HepG2 (cell line): ENCODE measurements around the gene DHH. TPM values are rescaled to one million over a fixed set of nuclear protein-coding genes. Genes with fewer than 3 reads are reported as not detected.

Experiments used
- CEBPB ChIP-seq: IDR thresholded peaks from 2 replicates; pipeline ENCODE4 v1.6.1; 2011; ENCODE audit warnings: low read depth, low read length, improper control_type of control experiment, borderline replicate concordance
- HMGXB3 ChIP-seq: sonication (generic); formaldehyde crosslinking; IDR thresholded peaks from 2 replicates; pipeline ENCODE4 v1.4.0; 2020; ENCODE audit warnings: missing genetic modification reagents, borderline replicate concordance
- KDM1A ChIP-seq: IDR thresholded peaks from 2 replicates; pipeline ENCODE4 v1.6.1; 2016; ENCODE audit warnings: missing compliant biosample characterization
- MTF2 ChIP-seq: sonication (generic); formaldehyde crosslinking; IDR thresholded peaks from 2 replicates; pipeline ENCODE4 v1.5.0; 2020; ENCODE audit warnings: missing genetic modification reagents, borderline replicate concordance
- PATZ1 ChIP-seq: sonication (generic); formaldehyde crosslinking; IDR thresholded peaks from 2 replicates; pipeline ENCODE4 v1.4.0; 2020; ENCODE audit warnings: missing genetic modification reagents
- PAXIP1 ChIP-seq: sonication (generic); formaldehyde crosslinking; conservative IDR thresholded peaks from 2 replicates; pipeline ENCODE4 v1.4.0; 2020; ENCODE audit warnings: mild to moderate bottlenecking, missing genetic modification reagents, moderate library complexity
- RCOR2 ChIP-seq: IDR thresholded peaks from 2 replicates; pipeline ENCODE4 v1.6.1; 2016; ENCODE audit warnings: missing biosample characterization, missing genetic modification reagents
- REPIN1 ChIP-seq: sonication (generic); formaldehyde crosslinking; IDR thresholded peaks from 2 replicates; pipeline ENCODE4 v1.8.0; 2022; ENCODE audit warnings: missing genetic modification reagents, low read depth, mild to moderate bottlenecking, borderline replicate concordance
- THRA ChIP-seq: sonication (generic); formaldehyde crosslinking; IDR thresholded peaks from 2 replicates; pipeline ENCODE4 v1.4.0; 2020; ENCODE audit warnings: missing genetic modification reagents, borderline replicate concordance
- ZNF281 ChIP-seq: sonication (generic); formaldehyde crosslinking; IDR thresholded peaks from 2 replicates; pipeline ENCODE4 v1.4.0; 2020; ENCODE audit warnings: missing genetic modification reagents, borderline replicate concordance
- ZNF282 ChIP-seq: fragments of 450-650 bp; IDR thresholded peaks from 2 replicates; pipeline ENCODE4 v1.6.1; 2018; ENCODE audit not compliant: partially characterized antibody
- ZNF451 ChIP-seq: sonication (generic); formaldehyde crosslinking; IDR thresholded peaks from 2 replicates; pipeline ENCODE4 v1.5.0; 2020; ENCODE audit warnings: mild to moderate bottlenecking, missing genetic modification reagents
- polyA plus RNA-seq, 8 experiments: library from polyadenylated mRNA; depleted of rRNA in 3 of 8; stranded (reverse) in 7 of 8; unstranded in 1 of 8; fragments of >200 nt; fragmentation: Illumina TruSeq in 4 of 8; extraction: Trizol in 4 of 8; gene quantifications; 2 replicates each; pipeline versions ENCODE4 v1.2.1 to v1.2.3, GENCODE V29; 2011 to 2016; ENCODE audit warnings: low read depth in 4 of 8, missing spikeins in 1 of 8, mixed read lengths in 1 of 8; ENCODE audit not compliant: insufficient read depth in 1 of 8
- total RNA-seq, 5 experiments: library from RNA; depleted of rRNA; stranded (reverse); fragments of >200 nt; fragmentation: Illumina TruSeq; extraction: Trizol; gene quantifications; 2 replicates each; pipeline ENCODE4 v1.2.3, GENCODE V29; 2016; ENCODE audit warnings: low read depth in 1 of 5

DHH gene
- total and polyA plus RNA-seq, 2 of the 13 experiments (the other 11 are each of a cell fraction or from before 2014, with no cell fraction given), result not detected

- TF ChIP-seq CEBPB, result no peak
- TF ChIP-seq RCOR2 (CRISPR knock-in tag), result no peak
- TF ChIP-seq PATZ1 (CRISPR knock-in tag), result peak; percentile 73
- TF ChIP-seq HMGXB3 (CRISPR knock-in tag), result peak; percentile 71; the same call in 1 of the 2 replicates
- TF ChIP-seq REPIN1 (CRISPR knock-in tag), result peak; percentile 84
- peak; percentile 91 for TF ChIP-seq ZNF451 (CRISPR knock-in tag)
- no peak for TF ChIP-seq MTF2 (CRISPR knock-in tag)
- TF ChIP-seq KDM1A (CRISPR knock-in tag), result no peak
- TF ChIP-seq ZNF282, result no peak
- TF ChIP-seq THRA (CRISPR knock-in tag), result peak; percentile 61; the same call in 1 of the 2 replicates
- peak; percentile 57 for TF ChIP-seq PAXIP1 (CRISPR knock-in tag)
- TF ChIP-seq ZNF281 (CRISPR knock-in tag), result peak; percentile 76; the same call in 1 of the 2 replicates
Measured at GRCh38 chr12:49060237-49061156, 34.1 kb downstream of the DHH start, which contains the start of gene KMT2D (continued).
